Measurements from ENCODE around the gene DENND2C.

DENND2C gene

DNA sequence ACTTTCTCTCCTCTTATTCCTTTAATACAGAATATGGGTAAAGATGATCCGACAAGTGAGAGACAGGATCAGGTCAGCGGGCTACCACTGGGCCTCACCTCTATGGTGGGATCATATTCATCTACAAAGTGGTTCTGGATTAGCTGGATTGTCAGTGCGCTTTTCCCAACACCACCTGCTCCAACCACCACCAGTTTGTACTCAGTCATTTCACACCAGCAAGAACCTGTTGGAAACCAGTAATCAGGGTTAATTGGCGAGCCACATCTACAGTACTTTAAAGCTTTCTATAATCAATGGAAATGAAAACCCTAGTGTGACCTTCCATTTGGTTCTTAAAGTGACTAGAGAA, 46.1 kb upstream of the DENND2C start:
- H3K27me3 ChIP-seq: no peaks in the 10 kb centered on the region

DNA sequence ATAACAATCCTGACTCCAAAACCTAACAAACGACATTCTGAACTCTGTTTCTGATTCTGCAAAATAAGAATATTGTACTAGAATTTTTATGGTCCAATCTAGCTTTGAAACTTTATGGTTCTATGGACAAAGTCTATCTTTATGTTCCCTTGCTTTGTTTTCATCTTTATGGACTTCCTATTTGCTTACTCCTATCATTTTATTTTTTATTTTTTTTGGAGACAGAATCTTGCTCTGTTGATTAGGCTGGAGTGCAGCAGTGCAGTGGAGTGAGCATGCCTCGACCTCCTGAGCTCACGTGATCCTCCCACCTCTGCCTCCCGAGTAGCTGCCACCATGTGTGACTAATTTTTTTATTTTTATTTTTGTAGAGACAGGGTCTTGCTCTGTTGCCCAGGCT, 43.1 kb upstream of the DENND2C start:
- TF ChIP-seq, protein P1, sequence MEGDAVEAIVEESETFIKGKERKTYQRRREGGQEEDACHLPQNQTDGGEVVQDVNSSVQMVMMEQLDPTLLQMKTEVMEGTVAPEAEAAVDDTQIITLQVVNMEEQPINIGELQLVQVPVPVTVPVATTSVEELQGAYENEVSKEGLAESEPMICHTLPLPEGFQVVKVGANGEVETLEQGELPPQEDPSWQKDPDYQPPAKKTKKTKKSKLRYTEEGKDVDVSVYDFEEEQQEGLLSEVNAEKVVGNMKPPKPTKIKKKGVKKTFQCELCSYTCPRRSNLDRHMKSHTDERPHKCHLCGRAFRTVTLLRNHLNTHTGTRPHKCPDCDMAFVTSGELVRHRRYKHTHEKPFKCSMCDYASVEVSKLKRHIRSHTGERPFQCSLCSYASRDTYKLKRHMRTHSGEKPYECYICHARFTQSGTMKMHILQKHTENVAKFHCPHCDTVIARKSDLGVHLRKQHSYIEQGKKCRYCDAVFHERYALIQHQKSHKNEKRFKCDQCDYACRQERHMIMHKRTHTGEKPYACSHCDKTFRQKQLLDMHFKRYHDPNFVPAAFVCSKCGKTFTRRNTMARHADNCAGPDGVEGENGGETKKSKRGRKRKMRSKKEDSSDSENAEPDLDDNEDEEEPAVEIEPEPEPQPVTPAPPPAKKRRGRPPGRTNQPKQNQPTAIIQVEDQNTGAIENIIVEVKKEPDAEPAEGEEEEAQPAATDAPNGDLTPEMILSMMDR (IDR thresholded peaks at IDR 0.05): no peak
- Histone ChIP-seq H3K4me1 (ENCODE audit: control insufficient read depth in 1 of 2, insufficient read depth in 1 of 2, low read depth in 1 of 2, low read length in 1 of 2) (peaks cover 13 to 16% of the 10 kb centered on the region in 2 experiments), H3K4me3 (ENCODE audit: low read depth in 1 of 2, low read length in 1 of 2) (no peak overlapping the region), H3K9me3 (no peaks in the 10 kb centered on the region), H3K27ac (no peak overlapping the region), H3K27me3 (no peaks in the 10 kb centered on the region), H3K36me3 (peaks cover 72% of the 10 kb centered on the region)

More for the DNA sequence above, 46.1 kb upstream of the DENND2C start:
- peak overlapping the region; percentile 66 to 88 for H3K4me3 ChIP-seq (ENCODE audit: low read depth in 1 of 2, low read length in 1 of 2)
- H3K27ac ChIP-seq: peak overlapping the region; percentile 72
- peaks cover 77% of the 10 kb centered on the region for H3K36me3 ChIP-seq
- TF ChIP-seq, protein P1 (IDR thresholded peaks at IDR 0.05): no peak
- H3K9me3 ChIP-seq: no peaks in the 10 kb centered on the region
- peaks cover 13 to 16% of the 10 kb centered on the region in 2 experiments for H3K4me1 ChIP-seq (ENCODE audit: control insufficient read depth in 1 of 2, insufficient read depth in 1 of 2, low read depth in 1 of 2, low read length in 1 of 2)

DNA sequence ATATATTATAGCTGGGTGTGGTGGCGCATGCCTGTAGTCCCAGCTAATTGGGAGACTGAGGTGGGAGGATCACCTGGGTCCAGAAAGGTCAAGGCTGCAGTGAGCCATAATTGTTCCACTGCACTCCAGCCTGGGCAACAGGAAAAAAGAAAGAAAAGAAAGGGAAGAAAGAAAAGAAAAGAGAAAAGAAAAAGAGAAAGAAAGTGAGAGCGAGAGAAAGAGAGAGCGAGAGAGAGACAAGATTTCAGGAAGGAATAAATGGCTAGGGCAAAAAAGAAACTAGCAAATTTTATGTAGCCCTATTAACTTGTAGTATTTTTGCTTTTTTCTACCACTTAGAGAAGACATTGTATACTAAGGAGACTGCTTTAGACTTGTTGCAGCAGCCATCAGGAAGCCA, 40.5 kb upstream of the DENND2C start:
- peaks cover 87% of the 10 kb centered on the region for H3K36me3 ChIP-seq
- H3K27ac ChIP-seq: no peak overlapping the region
- no peaks in the 10 kb centered on the region for H3K9me3 ChIP-seq
- H3K4me3 ChIP-seq (ENCODE audit: low read depth in 1 of 2, low read length in 1 of 2): no peak overlapping the region
- no peaks in the 10 kb centered on the region for H3K27me3 ChIP-seq
- TF ChIP-seq, protein P1 (IDR thresholded peaks at IDR 0.05): no peak
- H3K4me1 ChIP-seq (ENCODE audit: control insufficient read depth in 1 of 2, insufficient read depth in 1 of 2, low read depth in 1 of 2, low read length in 1 of 2): no peaks in the 10 kb centered on the region

DNA sequence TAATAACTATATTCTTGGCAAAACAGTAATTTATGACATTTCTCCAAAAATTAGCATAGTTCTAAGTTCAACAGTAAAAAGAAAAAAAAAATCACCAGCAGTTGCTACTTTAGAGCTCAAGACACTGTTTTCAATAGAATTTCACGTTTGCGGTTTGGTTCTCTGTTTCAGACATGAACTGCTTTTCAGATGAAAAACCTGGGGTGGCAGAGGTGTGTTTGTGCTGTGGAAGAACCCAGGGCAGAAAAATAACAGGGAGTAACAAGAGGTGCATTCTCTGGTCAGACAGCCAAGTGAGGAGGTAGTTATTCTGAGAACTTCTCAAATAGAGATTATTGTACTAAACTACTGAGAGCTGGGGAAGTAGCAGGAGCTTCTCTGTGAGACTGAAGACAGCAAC, 37.8 kb upstream of the DENND2C start:
- TF ChIP-seq, protein P1 (IDR thresholded peaks at IDR 0.05): no peak
- Histone ChIP-seq H3K9me3 (no peaks in the 10 kb centered on the region), H3K27ac (no peak overlapping the region), H3K4me3 (ENCODE audit: low read depth in 1 of 2, low read length in 1 of 2) (no peak overlapping the region), H3K4me1 (ENCODE audit: control insufficient read depth in 1 of 2, insufficient read depth in 1 of 2, low read depth in 1 of 2, low read length in 1 of 2) (no peaks in the 10 kb centered on the region), H3K27me3 (no peaks in the 10 kb centered on the region), H3K36me3 (peaks cover 74% of the 10 kb centered on the region)

DNA sequence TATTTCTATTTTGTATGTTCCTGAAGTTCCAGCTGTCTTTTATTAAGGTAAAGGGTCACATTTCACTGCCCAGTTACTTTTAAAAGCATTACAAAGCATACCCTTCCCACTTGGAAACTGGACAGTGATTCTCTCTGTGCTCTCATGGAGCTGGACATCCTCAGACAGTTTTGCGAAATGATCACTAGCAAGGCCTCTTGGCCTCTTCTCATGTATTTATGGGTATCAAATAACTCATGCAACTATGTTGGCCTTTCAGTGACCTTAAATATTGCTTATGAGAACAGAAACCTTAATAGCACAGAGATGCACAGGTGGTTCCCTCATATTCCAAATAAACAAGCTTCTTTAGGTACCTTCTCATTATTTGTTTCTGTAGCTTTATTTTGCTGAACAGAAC, 33.4 kb upstream of the DENND2C start:
- Histone ChIP-seq H3K27me3 (no peaks in the 10 kb centered on the region), H3K36me3 (peaks cover 37% of the 10 kb centered on the region), H3K4me1 (ENCODE audit: control insufficient read depth in 1 of 2, insufficient read depth in 1 of 2, low read depth in 1 of 2, low read length in 1 of 2) (peaks cover 0 to 9% of the 10 kb centered on the region in 2 experiments), H3K9me3 (no peaks in the 10 kb centered on the region), H3K27ac (no peak overlapping the region), H3K4me3 (ENCODE audit: low read depth in 1 of 2, low read length in 1 of 2) (no peak overlapping the region)
- TF ChIP-seq, protein P1 (IDR thresholded peaks at IDR 0.05): no peak

DNA sequence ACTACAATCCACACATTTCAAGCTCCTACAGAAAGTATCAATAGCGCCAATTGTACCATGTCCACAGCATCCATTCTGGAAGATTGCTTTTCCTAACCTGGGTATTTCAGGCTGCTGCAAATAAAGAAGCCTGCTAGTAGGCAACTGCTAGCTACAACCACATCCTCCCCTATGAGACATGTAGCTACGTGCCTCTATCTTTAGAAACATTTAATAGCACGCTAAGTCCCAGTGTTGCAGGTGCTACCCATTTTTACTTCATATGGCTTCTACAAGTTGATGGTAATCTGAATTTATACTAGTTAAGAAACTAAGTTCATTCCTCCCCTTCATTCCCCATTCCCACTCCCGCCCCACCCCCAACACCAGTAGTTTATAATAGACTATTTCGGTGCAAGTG, 32.9 kb upstream of the DENND2C start:
- no peak overlapping the region for H3K27ac ChIP-seq
- H3K4me3 ChIP-seq (ENCODE audit: low read depth in 1 of 2, low read length in 1 of 2): no peak overlapping the region
- TF ChIP-seq, protein P1 (IDR thresholded peaks at IDR 0.05): no peak
- no peaks in the 10 kb centered on the region for H3K27me3 ChIP-seq
- H3K36me3 ChIP-seq: peaks cover 32% of the 10 kb centered on the region
- H3K4me1 ChIP-seq (ENCODE audit: control insufficient read depth in 1 of 2, insufficient read depth in 1 of 2, low read depth in 1 of 2, low read length in 1 of 2): peaks cover 0 to 9% of the 10 kb centered on the region in 2 experiments
- no peaks in the 10 kb centered on the region for H3K9me3 ChIP-seq
